ENCODE measurements around the gene AVPR2. TPM values are rescaled to one million over a fixed set of nuclear protein-coding genes. Genes with fewer than 3 reads are reported as not detected.

Gene AVPR2
- total and polyA plus RNA-seq, 9 of the 15 experiments (the other 6 are each of a cell fraction or from before 2014, with no cell fraction given) = not detected

DNA sequence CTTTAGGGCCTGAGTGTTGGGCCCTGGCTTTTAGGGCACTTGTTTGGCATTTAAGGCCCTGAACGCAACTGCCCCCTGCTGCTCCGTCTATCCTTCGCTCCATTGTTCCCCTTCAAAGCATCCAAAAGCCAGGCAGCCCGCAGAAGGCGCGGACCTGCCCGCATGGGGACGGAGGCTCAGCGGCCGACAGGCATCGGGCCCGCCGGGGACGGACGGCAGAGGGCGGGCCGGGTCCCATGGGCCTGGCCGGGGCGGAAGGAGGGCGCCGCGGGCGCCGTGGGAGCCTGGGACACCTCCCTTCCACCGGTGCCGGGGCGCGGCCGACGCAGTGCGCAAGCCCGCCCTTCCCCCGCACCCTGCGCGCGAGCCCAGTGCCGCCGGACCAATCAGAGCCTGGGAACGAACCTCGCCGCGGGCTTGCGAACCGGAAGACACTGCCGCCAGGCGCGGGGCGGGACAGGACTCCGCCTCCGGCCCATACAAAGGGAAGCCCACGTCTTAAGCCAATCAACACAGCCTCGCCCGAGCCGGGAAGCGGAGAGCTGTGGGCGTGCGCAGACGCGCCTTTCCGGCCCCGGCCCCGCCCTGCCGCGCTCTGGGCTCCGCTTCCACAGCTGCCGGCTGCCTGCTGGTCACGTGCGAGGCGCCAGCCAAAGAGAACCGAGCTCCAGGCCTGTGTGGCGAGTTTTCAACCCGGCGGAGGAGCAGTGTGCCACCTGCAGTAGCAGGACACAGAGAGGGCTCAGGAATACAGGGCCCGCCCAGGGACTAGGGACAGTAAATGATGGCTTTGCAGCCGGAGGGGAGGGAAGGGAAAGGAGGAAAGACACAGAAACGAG is 23.7 kb downstream of the AVPR2 start (continued):
- TF ChIP-seq, protein P1, sequence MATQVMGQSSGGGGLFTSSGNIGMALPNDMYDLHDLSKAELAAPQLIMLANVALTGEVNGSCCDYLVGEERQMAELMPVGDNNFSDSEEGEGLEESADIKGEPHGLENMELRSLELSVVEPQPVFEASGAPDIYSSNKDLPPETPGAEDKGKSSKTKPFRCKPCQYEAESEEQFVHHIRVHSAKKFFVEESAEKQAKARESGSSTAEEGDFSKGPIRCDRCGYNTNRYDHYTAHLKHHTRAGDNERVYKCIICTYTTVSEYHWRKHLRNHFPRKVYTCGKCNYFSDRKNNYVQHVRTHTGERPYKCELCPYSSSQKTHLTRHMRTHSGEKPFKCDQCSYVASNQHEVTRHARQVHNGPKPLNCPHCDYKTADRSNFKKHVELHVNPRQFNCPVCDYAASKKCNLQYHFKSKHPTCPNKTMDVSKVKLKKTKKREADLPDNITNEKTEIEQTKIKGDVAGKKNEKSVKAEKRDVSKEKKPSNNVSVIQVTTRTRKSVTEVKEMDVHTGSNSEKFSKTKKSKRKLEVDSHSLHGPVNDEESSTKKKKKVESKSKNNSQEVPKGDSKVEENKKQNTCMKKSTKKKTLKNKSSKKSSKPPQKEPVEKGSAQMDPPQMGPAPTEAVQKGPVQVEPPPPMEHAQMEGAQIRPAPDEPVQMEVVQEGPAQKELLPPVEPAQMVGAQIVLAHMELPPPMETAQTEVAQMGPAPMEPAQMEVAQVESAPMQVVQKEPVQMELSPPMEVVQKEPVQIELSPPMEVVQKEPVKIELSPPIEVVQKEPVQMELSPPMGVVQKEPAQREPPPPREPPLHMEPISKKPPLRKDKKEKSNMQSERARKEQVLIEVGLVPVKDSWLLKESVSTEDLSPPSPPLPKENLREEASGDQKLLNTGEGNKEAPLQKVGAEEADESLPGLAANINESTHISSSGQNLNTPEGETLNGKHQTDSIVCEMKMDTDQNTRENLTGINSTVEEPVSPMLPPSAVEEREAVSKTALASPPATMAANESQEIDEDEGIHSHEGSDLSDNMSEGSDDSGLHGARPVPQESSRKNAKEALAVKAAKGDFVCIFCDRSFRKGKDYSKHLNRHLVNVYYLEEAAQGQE (IDR thresholded peaks at IDR 0.05; ENCODE audit: borderline replicate concordance) = peak; percentile 59; the same call in 1 of the 2 replicates
- TF ChIP-seq, protein P1 (CRISPR knock-in tag; IDR thresholded peaks at IDR 0.05; ENCODE audit: low read depth) = no peak
- TF ChIP-seq BHLHE40 (IDR thresholded peaks at IDR 0.05; ENCODE audit: low read length) = peak; percentile 96
- TF ChIP-seq NFIC (IDR thresholded peaks at IDR 0.05) = peak; percentile 1; the same call in 1 of the 2 replicates
- no peak for TF ChIP-seq CCAR2 (IDR thresholded peaks at IDR 0.05; ENCODE audit: low read depth, low read length)
- TF ChIP-seq, protein P2, sequence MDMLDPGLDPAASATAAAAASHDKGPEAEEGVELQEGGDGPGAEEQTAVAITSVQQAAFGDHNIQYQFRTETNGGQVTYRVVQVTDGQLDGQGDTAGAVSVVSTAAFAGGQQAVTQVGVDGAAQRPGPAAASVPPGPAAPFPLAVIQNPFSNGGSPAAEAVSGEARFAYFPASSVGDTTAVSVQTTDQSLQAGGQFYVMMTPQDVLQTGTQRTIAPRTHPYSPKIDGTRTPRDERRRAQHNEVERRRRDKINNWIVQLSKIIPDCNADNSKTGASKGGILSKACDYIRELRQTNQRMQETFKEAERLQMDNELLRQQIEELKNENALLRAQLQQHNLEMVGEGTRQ (CRISPR knock-in tag; IDR thresholded peaks at IDR 0.05) = peak; percentile 95
- TF ChIP-seq POLR2AphosphoS5 (IDR thresholded peaks at IDR 0.05; ENCODE audit: control insufficient read depth, insufficient read depth, low read depth, low read length) = peak; percentile 50; the same call in 1 of the 2 replicates
- TF ChIP-seq, protein P3, sequence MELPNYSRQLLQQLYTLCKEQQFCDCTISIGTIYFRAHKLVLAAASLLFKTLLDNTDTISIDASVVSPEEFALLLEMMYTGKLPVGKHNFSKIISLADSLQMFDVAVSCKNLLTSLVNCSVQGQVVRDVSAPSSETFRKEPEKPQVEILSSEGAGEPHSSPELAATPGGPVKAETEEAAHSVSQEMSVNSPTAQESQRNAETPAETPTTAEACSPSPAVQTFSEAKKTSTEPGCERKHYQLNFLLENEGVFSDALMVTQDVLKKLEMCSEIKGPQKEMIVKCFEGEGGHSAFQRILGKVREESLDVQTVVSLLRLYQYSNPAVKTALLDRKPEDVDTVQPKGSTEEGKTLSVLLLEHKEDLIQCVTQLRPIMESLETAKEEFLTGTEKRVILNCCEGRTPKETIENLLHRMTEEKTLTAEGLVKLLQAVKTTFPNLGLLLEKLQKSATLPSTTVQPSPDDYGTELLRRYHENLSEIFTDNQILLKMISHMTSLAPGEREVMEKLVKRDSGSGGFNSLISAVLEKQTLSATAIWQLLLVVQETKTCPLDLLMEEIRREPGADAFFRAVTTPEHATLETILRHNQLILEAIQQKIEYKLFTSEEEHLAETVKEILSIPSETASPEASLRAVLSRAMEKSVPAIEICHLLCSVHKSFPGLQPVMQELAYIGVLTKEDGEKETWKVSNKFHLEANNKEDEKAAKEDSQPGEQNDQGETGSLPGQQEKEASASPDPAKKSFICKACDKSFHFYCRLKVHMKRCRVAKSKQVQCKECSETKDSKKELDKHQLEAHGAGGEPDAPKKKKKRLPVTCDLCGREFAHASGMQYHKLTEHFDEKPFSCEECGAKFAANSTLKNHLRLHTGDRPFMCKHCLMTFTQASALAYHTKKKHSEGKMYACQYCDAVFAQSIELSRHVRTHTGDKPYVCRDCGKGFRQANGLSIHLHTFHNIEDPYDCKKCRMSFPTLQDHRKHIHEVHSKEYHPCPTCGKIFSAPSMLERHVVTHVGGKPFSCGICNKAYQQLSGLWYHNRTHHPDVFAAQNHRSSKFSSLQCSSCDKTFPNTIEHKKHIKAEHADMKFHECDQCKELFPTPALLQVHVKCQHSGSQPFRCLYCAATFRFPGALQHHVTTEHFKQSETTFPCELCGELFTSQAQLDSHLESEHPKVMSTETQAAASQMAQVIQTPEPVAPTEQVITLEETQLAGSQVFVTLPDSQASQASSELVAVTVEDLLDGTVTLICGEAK (IDR thresholded peaks at IDR 0.05) = peak; percentile 78
- TF ChIP-seq, protein P3 (CRISPR knock-in tag; IDR thresholded peaks at IDR 0.05) = no peak

Data from K562 (cell line).